IMR-90 (cell line): ENCODE measurements around the gene OPN1SW. TPM values are rescaled to one million over a fixed set of nuclear protein-coding genes. Genes with fewer than 3 reads are reported as not detected.

Experiments
- ATAC-seq: fragments of 200-7000 bp; cut with Tn5 transposase; 2 replicates; pipeline ENCODE4 v1.9.1; 2020; ENCODE audit warnings: low read depth, mild to moderate bottlenecking, moderate library complexity
- BruUV-seq: library from RNA; stranded (reverse); fragments of 400-500 nt; replicated peaks from 2 replicates; lab custom pipeline; 2021; lab: Mats Ljungman, UMichigan
- CTCF ChIA-PET: fragments of 300-600 bp; formaldehyde crosslinking; extraction: SDS; loops from one replicate; lab custom pipeline; 2021; ENCODE audit warnings: antibody characterized with exemption; lab: Yijun Ruan, JAX
- POLR2A ChIA-PET: fragments of 300-600 bp; sonication (Branson Sonifier 250); formaldehyde crosslinking; loops from one replicate; lab custom pipeline; 2022; ENCODE audit warnings: antibody characterized with exemption; ENCODE audit not compliant: unreplicated experiment; lab: Charles Lee
- DNase-seq: peaks from one replicate; pipeline ENCODE4 v3.0.0; 2013
- H2AFZ ChIP-seq: replicated peaks from 2 replicates; pipeline ENCODE3; 2013; ENCODE audit warnings: low read length, mild to moderate bottlenecking; ENCODE audit not compliant: poor library complexity
- H2AK5ac ChIP-seq: 2 replicates; pipeline ENCODE4 v1.6.1; 2013; ENCODE audit warnings: low read depth, low read length, inconsistent platforms
- H2AK9ac ChIP-seq: replicated peaks from 2 replicates; pipeline ENCODE3; 2013; ENCODE audit warnings: mild to moderate bottlenecking, low read depth, low read length, moderate library complexity; ENCODE audit not compliant: poor library complexity
- H2BK120ac ChIP-seq: 2 replicates; pipeline ENCODE4 v1.6.1; 2013; ENCODE audit warnings: low read depth, low read length, inconsistent platforms
- H2BK15ac ChIP-seq: 3 replicates; pipeline ENCODE4 v1.6.1; 2013; ENCODE audit warnings: low read depth, low read length, inconsistent platforms
- H2BK20ac ChIP-seq: 2 replicates; pipeline ENCODE4 v1.6.1; 2013; ENCODE audit warnings: low read depth, mild to moderate bottlenecking, inconsistent platforms, low read length, moderate library complexity
- H2BK5ac ChIP-seq: 2 replicates; pipeline ENCODE4 v1.6.1; 2013; ENCODE audit warnings: mild to moderate bottlenecking, low read depth, low read length, inconsistent platforms; ENCODE audit not compliant: poor library complexity, severe bottlenecking
- H3K14ac ChIP-seq: replicated peaks from 2 replicates; pipeline ENCODE4 v1.6.1; 2013; ENCODE audit warnings: low read depth, low read length, inconsistent platforms
- H3K18ac ChIP-seq: 2 replicates; pipeline ENCODE4 v1.6.1; 2013; ENCODE audit warnings: low read depth, low read length, control low read depth
- H3K23ac ChIP-seq: 2 replicates; pipeline ENCODE4 v1.6.1; 2013; ENCODE audit warnings: low read depth, low read length, inconsistent platforms
- H3K27ac ChIP-seq: 2 replicates; pipeline ENCODE4 v1.5.1; 2013; ENCODE audit warnings: mild to moderate bottlenecking, control low read depth, low read length; ENCODE audit not compliant: insufficient read depth
- H3K27me3 ChIP-seq: 2 replicates; pipeline ENCODE4 v1.6.1; 2013; ENCODE audit warnings: low read length; ENCODE audit not compliant: control insufficient read depth, insufficient read depth
- H3K36me3 ChIP-seq: 2 replicates; pipeline ENCODE4 v1.6.1; 2013; ENCODE audit warnings: low read length, mixed read lengths; ENCODE audit not compliant: control insufficient read depth, insufficient read depth
- H3K4ac ChIP-seq: 2 replicates; pipeline ENCODE4 v1.6.1; 2013; ENCODE audit warnings: low read depth, low read length, inconsistent platforms
- H3K4me1 ChIP-seq: 2 replicates; pipeline ENCODE4 v1.6.1; 2013; ENCODE audit warnings: low read length, mixed read lengths; ENCODE audit not compliant: control insufficient read depth, insufficient read depth
- H3K4me2 ChIP-seq: 2 replicates; pipeline ENCODE4 v1.6.1; 2013; ENCODE audit warnings: low read depth, mild to moderate bottlenecking, control low read depth, low read length, moderate library complexity
- H3K4me3 ChIP-seq: 2 replicates; pipeline ENCODE4 v1.5.1; 2013; ENCODE audit warnings: low read depth, mild to moderate bottlenecking, control low read depth, low read length, moderate library complexity; ENCODE audit not compliant: insufficient read depth
- H3K56ac ChIP-seq: 2 replicates; pipeline ENCODE4 v1.6.1; 2013; ENCODE audit warnings: low read length, inconsistent platforms; ENCODE audit not compliant: insufficient read depth; ENCODE audit errors: extremely low read depth
- H3K79me1 ChIP-seq, 2 experiments: 2 replicates each; pipeline ENCODE4 v1.6.1; 2013; ENCODE audit warnings: low read length in 2 of 2, inconsistent platforms in 1 of 2, low read depth in 1 of 2
- H3K9ac ChIP-seq: 2 replicates; pipeline ENCODE4 v1.6.1; 2013; ENCODE audit warnings: low read depth, low read length, control low read depth
- H3K9me1 ChIP-seq: 2 replicates; pipeline ENCODE4 v1.6.1; 2013; ENCODE audit warnings: low read length, inconsistent platforms; ENCODE audit not compliant: insufficient read depth
- H3K9me3 ChIP-seq: 2 replicates; pipeline ENCODE4 v1.6.1; 2013; ENCODE audit warnings: low read length; ENCODE audit not compliant: control insufficient read depth, insufficient read depth
- H4K20me1 ChIP-seq: 2 replicates; pipeline ENCODE4 v1.6.1; 2013; ENCODE audit warnings: low read length, inconsistent platforms; ENCODE audit not compliant: insufficient read depth
- H4K5ac ChIP-seq: 2 replicates; pipeline ENCODE4 v1.6.1; 2013; ENCODE audit warnings: mild to moderate bottlenecking, low read depth, low read length, control low read depth
- H4K8ac ChIP-seq, 2 experiments: 2 replicates each; pipeline ENCODE4 v1.6.1; 2013; ENCODE audit warnings: low read depth in 2 of 2, low read length in 2 of 2, control low read depth in 1 of 2, inconsistent platforms in 1 of 2
- H4K91ac ChIP-seq: 2 replicates; pipeline ENCODE4 v1.6.1; 2013; ENCODE audit warnings: low read depth, low read length, inconsistent platforms; ENCODE audit not compliant: insufficient read depth
- BHLHE40 ChIP-seq: fragments of 150-350 bp; IDR thresholded peaks from 2 replicates; pipeline ENCODE4 v1.6.1; 2016; ENCODE audit warnings: mild to moderate bottlenecking, low read depth, low read length
- CEBPB ChIP-seq: IDR thresholded peaks from 2 replicates; pipeline ENCODE4 v1.6.1; 2012; ENCODE audit warnings: low read depth, low read length, improper control_type of control experiment
- CHD1 ChIP-seq: IDR thresholded peaks from 2 replicates; pipeline ENCODE4 v1.6.1; 2012; ENCODE audit warnings: low read depth, low read length, improper control_type of control experiment
- FOS ChIP-seq: fragments of 150-350 bp; IDR thresholded peaks from 2 replicates; pipeline ENCODE4 v1.6.1; 2016; ENCODE audit warnings: low read depth, low read length
- MAFK ChIP-seq: IDR thresholded peaks from 2 replicates; pipeline ENCODE4 v1.6.1; 2012; ENCODE audit warnings: low read depth, low read length, improper control_type of control experiment
- MAZ ChIP-seq: IDR thresholded peaks from 2 replicates; pipeline ENCODE4 v1.6.1; 2012; ENCODE audit warnings: low read depth, mild to moderate bottlenecking, low read length, improper control_type of control experiment, moderate library complexity, borderline replicate concordance
- MXI1 ChIP-seq: IDR thresholded peaks from 2 replicates; pipeline ENCODE4 v1.6.1; 2012; ENCODE audit warnings: low read depth, mild to moderate bottlenecking, low read length, moderate library complexity, borderline replicate concordance
- NFE2L2 ChIP-seq: fragments of 150-350 bp; IDR thresholded peaks from 2 replicates; pipeline ENCODE4 v1.6.1; 2016; ENCODE audit warnings: low read depth, mild to moderate bottlenecking, low read length
- POLR2A ChIP-seq: IDR thresholded peaks from 2 replicates; pipeline ENCODE4 v1.6.1; 2012; ENCODE audit warnings: mild to moderate bottlenecking, low read depth, low read length
- RAD21 ChIP-seq: IDR thresholded peaks from 2 replicates; pipeline ENCODE4 v1.6.1; 2012; ENCODE audit warnings: low read length, improper control_type of control experiment
- RCOR1 ChIP-seq: IDR thresholded peaks from 2 replicates; pipeline ENCODE4 v1.6.1; 2012; ENCODE audit warnings: mild to moderate bottlenecking, low read length, improper control_type of control experiment; ENCODE audit not compliant: insufficient replicate concordance
- RFX5 ChIP-seq: IDR thresholded peaks from 2 replicates; pipeline ENCODE4 v1.8.0; 2012; ENCODE audit warnings: low read depth, mild to moderate bottlenecking, low read length, moderate library complexity
- SMC3 ChIP-seq: fragments of 150-350 bp; IDR thresholded peaks from 2 replicates; pipeline ENCODE4 v1.6.1; 2016; ENCODE audit warnings: low read depth, mild to moderate bottlenecking, antibody characterized with exemption, low read length, moderate library complexity
- WGBS, 2 experiments: methylation state at CpG; one replicate each; pipeline versions ENCODE4 v1.1.5 to v1.1.7; 2013; ENCODE audit warnings: missing lambda C conversion rate in 2 of 2; ENCODE audit not compliant: insufficient read length in 1 of 2; ENCODE audit errors: extremely low coverage in 2 of 2; 5-methylcytosine and 5-hydroxymethylcytosine counted together
- dilution Hi-C: fragments of 300-500 bp; cut with HindIII; formaldehyde crosslinking; loops from one replicate; pipeline ENCODE4 v1.14.3; 2018; ENCODE audit warnings: low sequenced_read_pairs; ENCODE audit not compliant: unreplicated experiment
- in situ Hi-C: fragments of 300-500 bp; cut with MboI; formaldehyde crosslinking; loops from 3 replicates; pipeline ENCODE4 v1.14.3; 2019; ENCODE audit warnings: low sequenced_read_pairs, inconsistent platforms, mixed read lengths
- intact Hi-C: fragments of 100-400 bp; cut with micrococcal nuclease; formaldehyde crosslinking; loops from 2 replicates; pipeline ENCODE4 v1.10.0; 2022
- polyA plus RNA-seq, 3 experiments: library from polyadenylated mRNA; depleted of rRNA; stranded (reverse); fragments of >200 nt; gene quantifications; 2 replicates each; pipeline ENCODE4 v1.2.3, GENCODE V29; 2012; ENCODE audit warnings: low replicate concordance in 1 of 3
- total RNA-seq: library from RNA; depleted of rRNA; stranded (reverse); fragments of >200 nt; gene quantifications from 2 replicates; pipeline ENCODE4 v1.2.3, GENCODE V29; 2012
- TF ChIP-seq, protein P1 (sequence below): fragments of 150-350 bp; IDR thresholded peaks from 2 replicates; pipeline ENCODE4 v1.6.1; 2016; ENCODE audit warnings: low read depth, mild to moderate bottlenecking, low read length, moderate library complexity, borderline replicate concordance
- TF ChIP-seq, protein P2 (sequence below): fragments of 150-350 bp; IDR thresholded peaks from 2 replicates; pipeline ENCODE4 v1.6.1; 2017; ENCODE audit warnings: mild to moderate bottlenecking, antibody characterized with exemption, low read length, low read depth
- TF ChIP-seq, protein P3 (sequence below): conservative IDR thresholded peaks from 2 replicates; pipeline ENCODE4 v1.5.1; 2012; ENCODE audit warnings: mild to moderate bottlenecking, low read depth, low read length, improper control_type of control experiment

The OPN1SW gene
- total and polyA plus RNA-seq, 2 of the 4 experiments (the other 2 are of a cell fraction), result not detected

DNA sequence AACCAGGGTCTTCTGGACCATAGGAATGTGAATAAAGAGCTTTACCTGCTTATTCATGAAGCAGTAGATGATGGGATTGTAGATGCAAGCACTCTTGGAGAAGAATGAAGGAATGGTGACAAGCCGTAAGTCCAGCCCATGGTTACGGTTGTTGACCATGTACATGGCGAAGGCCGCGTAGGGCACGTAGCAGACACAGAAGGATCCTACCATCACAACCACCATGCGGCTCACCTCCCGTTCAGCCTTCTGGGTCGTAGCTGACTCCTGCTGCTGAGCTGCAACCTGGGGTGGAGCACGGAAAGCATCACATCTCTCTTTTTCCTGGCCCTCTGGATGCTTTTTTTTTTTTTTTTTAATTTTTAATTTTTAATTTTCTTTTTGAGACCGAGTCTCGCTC, 2.0 kb downstream of the OPN1SW start:
- no peak for TF ChIP-seq RAD21
- no peak for TF ChIP-seq RCOR1
- TF ChIP-seq NFE2L2, result no peak
- TF ChIP-seq RFX5, result no peak
- TF ChIP-seq, protein P1, sequence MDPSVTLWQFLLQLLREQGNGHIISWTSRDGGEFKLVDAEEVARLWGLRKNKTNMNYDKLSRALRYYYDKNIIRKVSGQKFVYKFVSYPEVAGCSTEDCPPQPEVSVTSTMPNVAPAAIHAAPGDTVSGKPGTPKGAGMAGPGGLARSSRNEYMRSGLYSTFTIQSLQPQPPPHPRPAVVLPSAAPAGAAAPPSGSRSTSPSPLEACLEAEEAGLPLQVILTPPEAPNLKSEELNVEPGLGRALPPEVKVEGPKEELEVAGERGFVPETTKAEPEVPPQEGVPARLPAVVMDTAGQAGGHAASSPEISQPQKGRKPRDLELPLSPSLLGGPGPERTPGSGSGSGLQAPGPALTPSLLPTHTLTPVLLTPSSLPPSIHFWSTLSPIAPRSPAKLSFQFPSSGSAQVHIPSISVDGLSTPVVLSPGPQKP, result no peak
- TF ChIP-seq POLR2A, result no peak
- TF ChIP-seq SMC3, result no peak
- TF ChIP-seq, protein P2, sequence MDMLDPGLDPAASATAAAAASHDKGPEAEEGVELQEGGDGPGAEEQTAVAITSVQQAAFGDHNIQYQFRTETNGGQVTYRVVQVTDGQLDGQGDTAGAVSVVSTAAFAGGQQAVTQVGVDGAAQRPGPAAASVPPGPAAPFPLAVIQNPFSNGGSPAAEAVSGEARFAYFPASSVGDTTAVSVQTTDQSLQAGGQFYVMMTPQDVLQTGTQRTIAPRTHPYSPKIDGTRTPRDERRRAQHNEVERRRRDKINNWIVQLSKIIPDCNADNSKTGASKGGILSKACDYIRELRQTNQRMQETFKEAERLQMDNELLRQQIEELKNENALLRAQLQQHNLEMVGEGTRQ, result no peak
- TF ChIP-seq, protein P3, sequence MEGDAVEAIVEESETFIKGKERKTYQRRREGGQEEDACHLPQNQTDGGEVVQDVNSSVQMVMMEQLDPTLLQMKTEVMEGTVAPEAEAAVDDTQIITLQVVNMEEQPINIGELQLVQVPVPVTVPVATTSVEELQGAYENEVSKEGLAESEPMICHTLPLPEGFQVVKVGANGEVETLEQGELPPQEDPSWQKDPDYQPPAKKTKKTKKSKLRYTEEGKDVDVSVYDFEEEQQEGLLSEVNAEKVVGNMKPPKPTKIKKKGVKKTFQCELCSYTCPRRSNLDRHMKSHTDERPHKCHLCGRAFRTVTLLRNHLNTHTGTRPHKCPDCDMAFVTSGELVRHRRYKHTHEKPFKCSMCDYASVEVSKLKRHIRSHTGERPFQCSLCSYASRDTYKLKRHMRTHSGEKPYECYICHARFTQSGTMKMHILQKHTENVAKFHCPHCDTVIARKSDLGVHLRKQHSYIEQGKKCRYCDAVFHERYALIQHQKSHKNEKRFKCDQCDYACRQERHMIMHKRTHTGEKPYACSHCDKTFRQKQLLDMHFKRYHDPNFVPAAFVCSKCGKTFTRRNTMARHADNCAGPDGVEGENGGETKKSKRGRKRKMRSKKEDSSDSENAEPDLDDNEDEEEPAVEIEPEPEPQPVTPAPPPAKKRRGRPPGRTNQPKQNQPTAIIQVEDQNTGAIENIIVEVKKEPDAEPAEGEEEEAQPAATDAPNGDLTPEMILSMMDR, result no peak
- TF ChIP-seq MXI1, result no peak
- no peak for TF ChIP-seq MAZ
- no peak for TF ChIP-seq FOS
- no peak for TF ChIP-seq CEBPB
- no peak for TF ChIP-seq CHD1
- TF ChIP-seq MAFK, result no peak
- TF ChIP-seq BHLHE40, result no peak
- ATAC-seq, result no peak
- in situ Hi-C loops (no loop called here), intact Hi-C loops (no loop called here), dilution Hi-C loops (no loop called here)
- ChIA-PET POLR2A (no interaction called here), CTCF (no interaction called here)
- Histone ChIP-seq H2AK9ac (no peak overlapping the region), H3K4me3 (no peak overlapping the region), H4K20me1 (peaks cover 45% of the 10 kb centered on the region; the same call in 1 of the 2 replicates), H2BK120ac (no peak overlapping the region), H3K56ac (no peak overlapping the region), H3K9ac (no peak overlapping the region), H3K27ac (no peak overlapping the region), H4K8ac (no peak overlapping the region), H2BK5ac (no peak overlapping the region), H2BK15ac (no peak overlapping the region), H3K23ac (no peak overlapping the region), H3K14ac (no peak overlapping the region), H2BK20ac (no peak overlapping the region), H3K9me3 (no peaks in the 10 kb centered on the region), H2AFZ (no peak overlapping the region), H3K9me1 (peaks cover 11% of the 10 kb centered on the region), H3K18ac (no peak overlapping the region), H3K36me3 (peaks cover 48% of the 10 kb centered on the region), H3K4me2 (no peak overlapping the region), H4K91ac (no peak overlapping the region), H4K5ac (no peak overlapping the region), H3K4me1 (no peaks in the 10 kb centered on the region), H3K79me1 (peaks cover 14 to 33% of the 10 kb centered on the region in 2 experiments; a peak in 3 of 4 replicates), H3K27me3 (no peaks in the 10 kb centered on the region), H3K4ac (no peak overlapping the region), H2AK5ac (no peak overlapping the region)
- no TSS peak for BruUV-seq
- WGBS, 2 experiments, result 100% methylated on average over 2 of the region's 12 CpGs; no CpG with 5 or more reads in 1 of the 2 experiments
- DNase-seq, result no peak
